ENCODE data around the gene XPA.

GRCh38 chr9:97630591-97630990 is 66.5 kb downstream of the XPA start:
- TF ChIP-seq GATA2 (IDR thresholded peaks at IDR 0.05; ENCODE audit: low read depth, low read length): no peak
- TF ChIP-seq GATA3 (IDR thresholded peaks at IDR 0.05; ENCODE audit: low read depth, low read length): no peak
